Central memory CD8-positive, alpha-beta T cell (primary cell): ENCODE results near the gene FAM151A.

Experiments used
- ATAC-seq: fragments of 150-1000 bp; cut with Tn5 transposase; replicated peaks from 2 replicates; pipeline ENCODE4 v1.10.0; 2022; ENCODE audit warnings: mild to moderate bottlenecking, moderate FRiP score, moderate number of reproducible peaks; ENCODE audit not compliant: poor library complexity, severe bottlenecking; ENCODE audit errors: extremely low read depth
- DNase-seq, 2 donors: peaks; one replicate each; pipeline ENCODE4 v3.0.0; 2021; ENCODE audit warnings: low spot score in 2 of 2
- H3K27ac Mint-ChIP-seq: one replicate; pipeline ENCODE4 v1.8.0; 2022; ENCODE audit warnings: low read depth, mild to moderate bottlenecking, moderate library complexity, mixed read lengths
- H3K27me3 Mint-ChIP-seq: one replicate; pipeline ENCODE4 v1.8.0; 2022; ENCODE audit warnings: mixed read lengths
- H3K36me3 Mint-ChIP-seq: one replicate; pipeline ENCODE4 v1.8.0; 2022; ENCODE audit warnings: mild to moderate bottlenecking, moderate library complexity, mixed read lengths; ENCODE audit not compliant: insufficient read depth
- H3K4me1 Mint-ChIP-seq: one replicate; pipeline ENCODE4 v1.8.0; 2022; ENCODE audit warnings: mixed read lengths
- H3K4me3 Mint-ChIP-seq: one replicate; pipeline ENCODE4 v1.8.0; 2022; ENCODE audit warnings: mild to moderate bottlenecking, moderate library complexity, mixed read lengths
- H3K9me3 Mint-ChIP-seq: one replicate; pipeline ENCODE4 v1.8.0; 2022; ENCODE audit warnings: mixed read lengths

Gene FAM151A

GRCh38 chr1:54623216-54624007 lies at the start of gene FAM151A:
Gene FAM151A, minus strand, starts transcription at chr1:54623525. Its CDS starts 130 bp downstream, at chr1:54623395.
- no peak within 1 kb of the TSS for H3K4me3 Mint-ChIP-seq
- no peaks in the 10 kb centered on the region for H3K9me3 Mint-ChIP-seq
- peaks cover 2% of the 10 kb centered on the region for H3K36me3 Mint-ChIP-seq
- H3K4me1 Mint-ChIP-seq: no peaks in the 10 kb centered on the region
- H3K27me3 Mint-ChIP-seq: peaks cover 53% of the 10 kb centered on the region
- DNase-seq (no peak), ATAC-seq (no peak)
- no peak within 1 kb of the TSS for H3K27ac Mint-ChIP-seq

GRCh38 chr1:54671985-54672608 lies 48.8 kb upstream of the FAM151A start:
- ATAC-seq (peak; percentile 84), DNase-seq (peak; percentile 59 to 63)
- Mint-ChIP-seq H3K36me3 (no peaks in the 10 kb centered on the region), H3K4me1 (peaks cover 12% of the 10 kb centered on the region), H3K4me3 (no peak overlapping the region), H3K27me3 (no peaks in the 10 kb centered on the region), H3K9me3 (no peaks in the 10 kb centered on the region), H3K27ac (no peak overlapping the region)

GRCh38 chr1:54668567-54668966 lies 45.2 kb upstream of the FAM151A start:
- ATAC-seq (no peak), DNase-seq (no peak)
- H3K36me3 Mint-ChIP-seq: no peaks in the 10 kb centered on the region
- H3K27ac Mint-ChIP-seq: no peak overlapping the region
- no peaks in the 10 kb centered on the region for H3K9me3 Mint-ChIP-seq
- H3K4me1 Mint-ChIP-seq: peaks cover 12% of the 10 kb centered on the region
- H3K27me3 Mint-ChIP-seq: peaks cover 10% of the 10 kb centered on the region
- no peak overlapping the region for H3K4me3 Mint-ChIP-seq

GRCh38 chr1:54667797-54668196 lies 44.5 kb upstream of the FAM151A start:
- peaks cover 12% of the 10 kb centered on the region for H3K4me1 Mint-ChIP-seq

GRCh38 chr1:54666333-54666732 lies 43.0 kb upstream of the FAM151A start:
- no peak for ATAC-seq
- no peak for DNase-seq
- peaks cover 10% of the 10 kb centered on the region for H3K27me3 Mint-ChIP-seq

More at GRCh38 chr1:54667797-54668196, 44.5 kb upstream of the FAM151A start:
- Mint-ChIP-seq H3K4me3 (no peak overlapping the region), H3K27me3 (peaks cover 10% of the 10 kb centered on the region), H3K36me3 (no peaks in the 10 kb centered on the region), H3K9me3 (no peaks in the 10 kb centered on the region), H3K27ac (no peak overlapping the region)
- DNase-seq (no peak), ATAC-seq (no peak)

GRCh38 chr1:54665852-54666251 lies 42.5 kb upstream of the FAM151A start:
- Mint-ChIP-seq H3K27ac (no peak overlapping the region), H3K36me3 (no peaks in the 10 kb centered on the region), H3K4me1 (no peaks in the 10 kb centered on the region), H3K4me3 (no peak overlapping the region), H3K27me3 (peaks cover 10% of the 10 kb centered on the region), H3K9me3 (no peaks in the 10 kb centered on the region)
- DNase-seq (no peak), ATAC-seq (no peak)

More at GRCh38 chr1:54666333-54666732, 43.0 kb upstream of the FAM151A start:
- Mint-ChIP-seq H3K27ac (no peak overlapping the region), H3K4me1 (no peaks in the 10 kb centered on the region), H3K4me3 (no peak overlapping the region), H3K9me3 (no peaks in the 10 kb centered on the region), H3K36me3 (no peaks in the 10 kb centered on the region)

GRCh38 chr1:54664364-54664763 lies 41.0 kb upstream of the FAM151A start:
- no peaks in the 10 kb centered on the region for H3K9me3 Mint-ChIP-seq
- H3K27ac Mint-ChIP-seq: peak overlapping the region; percentile 69
- no peaks in the 10 kb centered on the region for H3K36me3 Mint-ChIP-seq
- peaks cover 10% of the 10 kb centered on the region for H3K27me3 Mint-ChIP-seq
- no peaks in the 10 kb centered on the region for H3K4me1 Mint-ChIP-seq
- no peak overlapping the region for H3K4me3 Mint-ChIP-seq
- ATAC-seq (no peak), DNase-seq (no peak)

GRCh38 chr1:54663725-54664124 lies 40.4 kb upstream of the FAM151A start:
- no peak for ATAC-seq

GRCh38 chr1:54658164-54658913 lies 35.0 kb upstream of the FAM151A start:
- Mint-ChIP-seq H3K9me3 (no peaks in the 10 kb centered on the region), H3K27ac (no peak overlapping the region), H3K27me3 (no peaks in the 10 kb centered on the region), H3K36me3 (no peaks in the 10 kb centered on the region), H3K4me1 (no peaks in the 10 kb centered on the region), H3K4me3 (no peak overlapping the region)
- ATAC-seq: no peak
- no peak for DNase-seq

More at GRCh38 chr1:54663725-54664124, 40.4 kb upstream of the FAM151A start:
- Mint-ChIP-seq H3K4me3 (no peak overlapping the region), H3K27ac (peak overlapping the region; percentile 69), H3K27me3 (peaks cover 10% of the 10 kb centered on the region), H3K9me3 (no peaks in the 10 kb centered on the region), H3K36me3 (no peaks in the 10 kb centered on the region), H3K4me1 (no peaks in the 10 kb centered on the region)
- DNase-seq: no peak

GRCh38 chr1:54653036-54653435 lies 29.7 kb upstream of the FAM151A start:
- no peaks in the 10 kb centered on the region for H3K4me1 Mint-ChIP-seq
- no peak for ATAC-seq

GRCh38 chr1:54652168-54652567 lies 28.8 kb upstream of the FAM151A start:
- H3K27ac Mint-ChIP-seq: no peak overlapping the region
- no peaks in the 10 kb centered on the region for H3K4me1 Mint-ChIP-seq
- no peak overlapping the region for H3K4me3 Mint-ChIP-seq
- peaks cover 24% of the 10 kb centered on the region for H3K27me3 Mint-ChIP-seq
- no peaks in the 10 kb centered on the region for H3K36me3 Mint-ChIP-seq
- DNase-seq (no peak), ATAC-seq (no peak)
- no peaks in the 10 kb centered on the region for H3K9me3 Mint-ChIP-seq

More at GRCh38 chr1:54653036-54653435, 29.7 kb upstream of the FAM151A start:
- no peak for DNase-seq
- Mint-ChIP-seq H3K9me3 (no peaks in the 10 kb centered on the region), H3K4me3 (no peak overlapping the region), H3K27ac (no peak overlapping the region), H3K27me3 (peaks cover 24% of the 10 kb centered on the region), H3K36me3 (no peaks in the 10 kb centered on the region)

- H3K4me1 Mint-ChIP-seq: no peaks in the 10 kb centered on the region
- H3K9me3 Mint-ChIP-seq: no peaks in the 10 kb centered on the region
- DNase-seq: no peak
- H3K36me3 Mint-ChIP-seq: no peaks in the 10 kb centered on the region
- peaks cover 24% of the 10 kb centered on the region for H3K27me3 Mint-ChIP-seq
- ATAC-seq: no peak
- H3K4me3 Mint-ChIP-seq: no peak overlapping the region
- no peak overlapping the region for H3K27ac Mint-ChIP-seq
Measured at GRCh38 chr1:54651608-54652007, 28.3 kb upstream of the FAM151A start.
